ENCODE results near the gene TTC39C. TPM values are rescaled to one million over a fixed set of nuclear protein-coding genes. Genes with fewer than 3 reads are reported as not detected.

The TTC39C gene
- total RNA-seq, 2 experiments from 2014 or later: 48.9 to 49.0 TPM

- peak; percentile 64 for DNase-seq
- Mint-ChIP-seq H3K4me1 (ENCODE audit: low read depth) (peaks cover 73% of the 10 kb centered on the region), H3K36me3 (no peaks in the 10 kb centered on the region), H3K9me3 (no peaks in the 10 kb centered on the region), H3K27ac (peak overlapping the region; percentile 86), H3K27me3 (no peaks in the 10 kb centered on the region), H3K4me3 (peak overlapping the region; percentile 76)
- ChIA-PET CTCF (interaction anchor here (0.6 to 2.1 kb wide), 2 partner anchors 20 to 36 kb away, joined by 3 to 5 read pairs; partner anchors contain the start of gene TTC39C), POLR2A (interaction anchor here (0.6 kb wide), 1 partner anchor 504 kb away, joined by 3 read pairs; no protein-coding TSS in a partner anchor)
- intact Hi-C loops (cut with micrococcal nuclease): loop anchor here (5.0 kb wide), 1 partner anchor 418 kb away; no protein-coding TSS in a partner anchor
These were observed 20.1 kb upstream of the TTC39C start for GRCh38 chr18:23994361-23994902.

- H3K27me3 Mint-ChIP-seq: no peaks in the 10 kb centered on the region
- DNase-seq: no peak
- CTCF ChIA-PET: interaction anchor here (0.6 kb wide), 1 partner anchor 175 kb away, joined by 3 read pairs; no protein-coding TSS in a partner anchor
- H3K4me1 Mint-ChIP-seq (ENCODE audit: low read depth): peaks cover 72% of the 10 kb centered on the region
- H3K4me3 Mint-ChIP-seq: peak overlapping the region; percentile 25
- no peak overlapping the region for H3K27ac Mint-ChIP-seq
- H3K9me3 Mint-ChIP-seq: no peaks in the 10 kb centered on the region
- POLR2A ChIA-PET: interaction anchor here (0.6 kb wide), 1 partner anchor 504 kb away, joined by 3 read pairs; no protein-coding TSS in a partner anchor
- intact Hi-C loops (cut with micrococcal nuclease): no loop called here
- no peaks in the 10 kb centered on the region for H3K36me3 Mint-ChIP-seq
These were observed 19.4 kb upstream of the TTC39C start for GRCh38 chr18:23995180-23995579.

GRCh38 chr18:23998018-23998417 lies 16.5 kb upstream of the TTC39C start:
- Mint-ChIP-seq H3K9me3 (no peaks in the 10 kb centered on the region), H3K27ac (no peak overlapping the region), H3K27me3 (no peaks in the 10 kb centered on the region), H3K4me3 (peak overlapping the region; percentile 13), H3K4me1 (ENCODE audit: low read depth) (peaks cover 73% of the 10 kb centered on the region), H3K36me3 (no peaks in the 10 kb centered on the region)
- CTCF ChIA-PET: interaction anchor here (0.5 to 1.6 kb wide), 3 partner anchors 17 to 104 kb away, joined by 3 to 5 read pairs (median 3); partner anchors contain the start of gene TTC39C
- no peak for DNase-seq
- intact Hi-C loops (cut with micrococcal nuclease): no loop called here
- POLR2A ChIA-PET: interaction anchor here (0.6 kb wide), 1 partner anchor 429 kb away, joined by 3 read pairs; no protein-coding TSS in a partner anchor

- no peaks in the 10 kb centered on the region for H3K27me3 Mint-ChIP-seq
- no peaks in the 10 kb centered on the region for H3K36me3 Mint-ChIP-seq
- POLR2A ChIA-PET: interaction anchor here (1.5 kb wide), 1 partner anchor 16 kb away, joined by 8 read pairs; the partner anchor contains the start of gene TTC39C
- CTCF ChIA-PET: interaction anchor here (0.9 to 1.6 kb wide), 5 partner anchors 9 to 80 kb away, joined by 3 to 5 read pairs (median 3); partner anchors contain the start of gene TTC39C
- intact Hi-C loops (cut with micrococcal nuclease): no loop called here
- peak overlapping the region; percentile 44 for H3K4me3 Mint-ChIP-seq
- H3K9me3 Mint-ChIP-seq: no peaks in the 10 kb centered on the region
- H3K27ac Mint-ChIP-seq: peak overlapping the region; percentile 32
- DNase-seq: no peak
- peaks cover 76% of the 10 kb centered on the region for H3K4me1 Mint-ChIP-seq (ENCODE audit: low read depth)
These were observed 15.7 kb upstream of the TTC39C start for GRCh38 chr18:23998820-23999219.

- H3K9me3 Mint-ChIP-seq: no peaks in the 10 kb centered on the region
- POLR2A ChIA-PET: no interaction called here
- H3K36me3 Mint-ChIP-seq: no peaks in the 10 kb centered on the region
- DNase-seq: peak; percentile 55
- peak overlapping the region; percentile 70 for H3K27ac Mint-ChIP-seq
- intact Hi-C loops (cut with micrococcal nuclease): no loop called here
- H3K4me3 Mint-ChIP-seq: peak overlapping the region; percentile 51
- CTCF ChIA-PET: interaction anchor here (1.1 to 1.5 kb wide), 3 partner anchors 10 to 82 kb away, joined by 3 to 4 read pairs (median 3); no protein-coding TSS in a partner anchor
- peaks cover 74% of the 10 kb centered on the region for H3K4me1 Mint-ChIP-seq (ENCODE audit: low read depth)
- no peaks in the 10 kb centered on the region for H3K27me3 Mint-ChIP-seq
These were observed 13.7 kb upstream of the TTC39C start for GRCh38 chr18:24000613-24001490.

- Mint-ChIP-seq H3K4me1 (ENCODE audit: low read depth) (peaks cover 77% of the 10 kb centered on the region), H3K27ac (no peak overlapping the region), H3K9me3 (no peaks in the 10 kb centered on the region), H3K36me3 (no peaks in the 10 kb centered on the region), H3K4me3 (no peak overlapping the region), H3K27me3 (no peaks in the 10 kb centered on the region)
- POLR2A ChIA-PET: no interaction called here
- CTCF ChIA-PET: no interaction called here
- no peak for DNase-seq
- intact Hi-C loops (cut with micrococcal nuclease): loop anchor here (2.0 kb wide), 1 partner anchor 38 kb away; no protein-coding TSS in a partner anchor
These were observed 12.1 kb upstream of the TTC39C start for GRCh38 chr18:24002479-24002878.

- H3K4me3 Mint-ChIP-seq: no peak overlapping the region
- H3K4me1 Mint-ChIP-seq (ENCODE audit: low read depth): peaks cover 78% of the 10 kb centered on the region
- H3K36me3 Mint-ChIP-seq: no peaks in the 10 kb centered on the region
- no peaks in the 10 kb centered on the region for H3K27me3 Mint-ChIP-seq
- no peaks in the 10 kb centered on the region for H3K9me3 Mint-ChIP-seq
- DNase-seq: no peak
- no peak overlapping the region for H3K27ac Mint-ChIP-seq
- intact Hi-C loops (cut with micrococcal nuclease): loop anchor here (2.0 kb wide), 1 partner anchor 38 kb away; no protein-coding TSS in a partner anchor
- ChIA-PET CTCF (no interaction called here), POLR2A (no interaction called here)
These were observed 11.3 kb upstream of the TTC39C start for GRCh38 chr18:24003288-24003687.

- ChIA-PET CTCF (no interaction called here), POLR2A (no interaction called here)
- Mint-ChIP-seq H3K36me3 (no peaks in the 10 kb centered on the region), H3K27ac (no peak overlapping the region), H3K9me3 (no peaks in the 10 kb centered on the region), H3K4me3 (no peak overlapping the region), H3K27me3 (no peaks in the 10 kb centered on the region), H3K4me1 (ENCODE audit: low read depth) (peaks cover 80% of the 10 kb centered on the region)
- DNase-seq: no peak
- intact Hi-C loops (cut with micrococcal nuclease): loop anchor here (1.0 to 2.0 kb wide), 2 partner anchors 14 to 39 kb away; no protein-coding TSS in a partner anchor
These were observed 10.5 kb upstream of the TTC39C start for GRCh38 chr18:24003903-24004640.

GRCh38 chr18:24006712-24007313 lies 7.7 kb upstream of the TTC39C start:
- ChIA-PET CTCF (no interaction called here), POLR2A (interaction anchor here (0.7 kb wide), 1 partner anchor 17 kb away, joined by 3 read pairs; no protein-coding TSS in a partner anchor)
- DNase-seq: no peak
- Mint-ChIP-seq H3K9me3 (no peaks in the 10 kb centered on the region), H3K27ac (no peak overlapping the region), H3K4me1 (ENCODE audit: low read depth) (peaks cover 82% of the 10 kb centered on the region), H3K4me3 (no peak overlapping the region), H3K36me3 (no peaks in the 10 kb centered on the region), H3K27me3 (no peaks in the 10 kb centered on the region)
- intact Hi-C loops (cut with micrococcal nuclease): no loop called here

GRCh38 chr18:24009246-24009645 lies 5.3 kb upstream of the TTC39C start:
- intact Hi-C loops (cut with micrococcal nuclease): no loop called here

GRCh38 chr18:24009651-24010333 lies 4.8 kb upstream of the TTC39C start:
- no peaks in the 10 kb centered on the region for H3K36me3 Mint-ChIP-seq
- H3K9me3 Mint-ChIP-seq: no peaks in the 10 kb centered on the region
- ChIA-PET CTCF (interaction anchor here (0.7 to 1.0 kb wide), 2 partner anchors 45 to 66 kb away, joined by 3 read pairs; no protein-coding TSS in a partner anchor), POLR2A (no interaction called here)
- H3K4me1 Mint-ChIP-seq (ENCODE audit: low read depth): peaks cover 69% of the 10 kb centered on the region
- peak overlapping the region; percentile 36 for H3K27ac Mint-ChIP-seq
- no peaks in the 10 kb centered on the region for H3K27me3 Mint-ChIP-seq
- intact Hi-C loops (cut with micrococcal nuclease): loop anchor here (5.0 kb wide), 1 partner anchor 182 kb away; no protein-coding TSS in a partner anchor
- H3K4me3 Mint-ChIP-seq: no peak overlapping the region
- peak; percentile 71 for DNase-seq

More at GRCh38 chr18:24009246-24009645, 5.3 kb upstream of the TTC39C start:
- H3K27me3 Mint-ChIP-seq: no peaks in the 10 kb centered on the region
- H3K27ac Mint-ChIP-seq: peak overlapping the region; percentile 36
- POLR2A ChIA-PET: no interaction called here
- CTCF ChIA-PET: no interaction called here
- no peaks in the 10 kb centered on the region for H3K36me3 Mint-ChIP-seq
- no peaks in the 10 kb centered on the region for H3K9me3 Mint-ChIP-seq
- H3K4me3 Mint-ChIP-seq: no peak overlapping the region
- no peak for DNase-seq
- peaks cover 75% of the 10 kb centered on the region for H3K4me1 Mint-ChIP-seq (ENCODE audit: low read depth)

Data from activated CD4-positive, alpha-beta memory T cell treated with anti-CD3 and anti-CD28 coated beads for 36 hours (primary cell).